Thyroid gland (tissue), 4 donors: ENCODE data around the gene SPCS2. TPM values are rescaled to one million over a fixed set of nuclear protein-coding genes. Genes with fewer than 3 reads are reported as not detected.

ENCODE experiments used
- DNase-seq, 2 donors: peaks; one replicate each; pipeline ENCODE4 v3.0.0-alpha.2; 2019
- H3K27ac ChIP-seq, 3 donors: fragments of 200-600 bp; sonication (generic); 1 replicate in 2 of 3; 2 replicates in 1 of 3; pipeline ENCODE4 v1.5.1; 2016 to 2019; ENCODE audit warnings: mild to moderate bottlenecking in 1 of 3, moderate library complexity in 1 of 3
- H3K27me3 ChIP-seq: fragments of 200-600 bp; sonication (generic); one replicate; pipeline ENCODE4 v1.5.1; 2019
- H3K36me3 ChIP-seq, 2 donors: fragments of 200-600 bp; sonication (generic); one replicate each; pipeline ENCODE4 v1.5.1; 2016 to 2019
- H3K4me1 ChIP-seq, 2 donors: fragments of 200-600 bp; sonication (generic); one replicate each; pipeline ENCODE4 v1.5.1; 2017 to 2019
- H3K4me3 ChIP-seq, 3 donors: fragments of 200-600 bp; sonication (generic); replicated peaks in 1 of 3; 1 replicate in 2 of 3; 2 replicates in 1 of 3; pipeline ENCODE4 v1.5.1; 2016; ENCODE audit warnings: mild to moderate bottlenecking in 1 of 3
- H3K9me3 ChIP-seq: fragments of 200-600 bp; sonication (generic); one replicate; pipeline ENCODE4 v1.5.1; 2017
- CTCF ChIP-seq, 6 experiments: fragments of 200-600 bp in 3 of 6; fragments of 450-650 bp in 3 of 6; sonication (generic) in 3 of 6; IDR thresholded peaks; one replicate each; pipeline ENCODE4 v1.5.1; 2016 to 2019; ENCODE audit warnings: antibody characterized with exemption in 6 of 6, mild to moderate bottlenecking in 2 of 6, inconsistent platforms in 1 of 6, moderate library complexity in 1 of 6
- POLR2A ChIP-seq, 2 donors: fragments of 450-650 bp; IDR thresholded peaks; one replicate each; pipeline ENCODE4 v1.6.1; 2017; ENCODE audit warnings: antibody characterized with exemption in 2 of 2, mild to moderate bottlenecking in 2 of 2, moderate library complexity in 1 of 2
- WGBS, 2 donors: methylation state at CpG; one replicate each; pipeline ENCODE4 v1.1.5; 2017; 5-methylcytosine and 5-hydroxymethylcytosine counted together
- intact Hi-C: fragments of 100-400 bp; cut with DNase I; formaldehyde crosslinking; loops from one replicate; pipeline ENCODE4 v1.15.1; 2023
- total RNA-seq, 4 donors: library from RNA; depleted of rRNA; stranded (reverse); fragments of >200 nt; gene quantifications; one replicate each; pipeline ENCODE4 v1.2.3, GENCODE V29; 2016

Gene SPCS2
- total RNA-seq, 4 donors from 2014 or later: 53.6 to 229 (median 120) TPM

GRCh38 chr11:74909812-74910211, 39.3 kb upstream of the SPCS2 start:
- Histone ChIP-seq H3K27me3 (no peaks in the 10 kb centered on the region), H3K4me1 (no peaks in the 10 kb centered on the region), H3K4me3 (no peak overlapping the region), H3K9me3 (no peaks in the 10 kb centered on the region), H3K36me3 (peaks cover 3% of the 10 kb centered on the region in 2 donors), H3K27ac (no peak overlapping the region)
- intact Hi-C loops: no loop called here
- TF ChIP-seq CTCF (IDR thresholded peaks at IDR 0.05) (no peak), POLR2A (IDR thresholded peaks at IDR 0.05) (no peak)
- DNase-seq: no peak
- WGBS, 2 donors: 73 to 83% methylated on average over 4 of the region's 4 CpGs

- TF ChIP-seq POLR2A (IDR thresholded peaks at IDR 0.05): no peak
- TF ChIP-seq CTCF (IDR thresholded peaks at IDR 0.05): no peak
- intact Hi-C loops: no loop called here
- no peak for DNase-seq
Observed at GRCh38 chr11:74923125-74923524, 25.9 kb upstream of the SPCS2 start.

GRCh38 chr11:74925281-74925680, 23.8 kb upstream of the SPCS2 start:
- Histone ChIP-seq H3K4me3 (no peak overlapping the region), H3K4me1 (no peaks in the 10 kb centered on the region), H3K36me3 (no peaks in the 10 kb centered on the region), H3K27ac (no peak overlapping the region), H3K9me3 (no peaks in the 10 kb centered on the region), H3K27me3 (no peaks in the 10 kb centered on the region)
- intact Hi-C loops: loop anchor here (5.0 kb wide), 1 partner anchor 322 kb away; no protein-coding TSS in a partner anchor
- DNase-seq: no peak
- TF ChIP-seq CTCF (IDR thresholded peaks at IDR 0.05) (no peak), POLR2A (IDR thresholded peaks at IDR 0.05) (no peak)
- WGBS, 2 donors: 96 to 98% methylated on average over 4 of the region's 4 CpGs

More at GRCh38 chr11:74923125-74923524, 25.9 kb upstream of the SPCS2 start:
- Histone ChIP-seq H3K27me3 (no peaks in the 10 kb centered on the region), H3K36me3 (peaks cover 7 to 14% of the 10 kb centered on the region in 2 donors), H3K27ac (no peak overlapping the region), H3K4me1 (no peaks in the 10 kb centered on the region), H3K4me3 (no peak overlapping the region), H3K9me3 (no peaks in the 10 kb centered on the region)

- H3K36me3 ChIP-seq: no peaks in the 10 kb centered on the region
- WGBS, 2 donors: 85 to 86% methylated on average over 8 of the region's 8 CpGs
Observed at GRCh38 chr11:74926304-74927030, 22.6 kb upstream of the SPCS2 start.

More at GRCh38 chr11:74926304-74927030, 22.6 kb upstream of the SPCS2 start:
- DNase-seq: no peak
- no peaks in the 10 kb centered on the region for H3K27me3 ChIP-seq
- H3K4me1 ChIP-seq: no peaks in the 10 kb centered on the region
- intact Hi-C loops: loop anchor here (5.0 kb wide), 1 partner anchor 321 kb away; no protein-coding TSS in a partner anchor
- H3K4me3 ChIP-seq: no peak overlapping the region
- H3K9me3 ChIP-seq: no peaks in the 10 kb centered on the region
- H3K27ac ChIP-seq: no peak overlapping the region
- no peak for TF ChIP-seq CTCF (IDR thresholded peaks at IDR 0.05)
- no peak for TF ChIP-seq POLR2A (IDR thresholded peaks at IDR 0.05)
